PFSK-1 (cell line): Measurements from ENCODE around the gene SRP72.

Experiments
- FOXP2 ChIP-seq: optimal IDR thresholded peaks from 2 replicates; pipeline ENCODE3; 2011; ENCODE audit warnings: borderline replicate concordance, control low read depth, inconsistent platforms; ENCODE audit not compliant: insufficient read depth; ENCODE audit errors: extremely low read length, extremely low read depth
- POLR2AphosphoS5 ChIP-seq: IDR thresholded peaks from 2 replicates; pipeline ENCODE4 v1.6.1; 2012; ENCODE audit warnings: low read depth, mild to moderate bottlenecking, control low read depth, low read length, moderate library complexity
- SIN3A ChIP-seq: IDR thresholded peaks from 2 replicates; pipeline ENCODE4 v1.6.1; 2012; ENCODE audit warnings: mild to moderate bottlenecking, low read length, moderate library complexity, borderline replicate concordance; ENCODE audit not compliant: insufficient read depth
- TAF1 ChIP-seq: IDR thresholded peaks from 2 replicates; pipeline ENCODE4 v1.6.1; 2012; ENCODE audit warnings: low read length, control low read depth, borderline replicate concordance; ENCODE audit not compliant: insufficient read depth
- TF ChIP-seq, protein P1 (sequence below), 2 experiments: IDR thresholded peaks; 2 replicates each; pipeline versions ENCODE4 v1.6.1 to v1.8.0; 2011 to 2012; ENCODE audit warnings: low read depth in 2 of 2, low read length in 2 of 2, control low read depth in 1 of 2, inconsistent platforms in 1 of 2, mild to moderate bottlenecking in 1 of 2, moderate library complexity in 1 of 2; ENCODE audit not compliant: insufficient read depth in 1 of 2

The SRP72 gene

DNA sequence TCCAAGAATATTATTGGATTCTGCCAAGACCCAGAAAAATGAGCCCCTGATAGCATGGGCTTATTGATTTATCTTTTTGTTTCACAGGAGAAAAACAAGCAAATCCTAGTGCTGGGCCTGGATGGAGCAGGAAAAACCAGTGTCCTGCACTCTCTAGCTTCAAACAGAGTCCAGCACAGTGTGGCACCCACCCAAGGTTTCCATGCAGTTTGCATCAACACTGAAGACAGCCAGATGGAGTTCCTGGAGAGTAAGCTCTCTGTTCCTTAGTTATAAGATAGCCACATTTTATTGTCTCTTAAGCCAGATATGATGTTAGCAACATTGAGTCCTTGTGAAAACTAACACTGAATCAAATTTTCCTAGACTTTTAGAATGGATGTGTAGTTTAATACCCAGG lies 43.7 kb downstream of the SRP72 start:
- TF ChIP-seq FOXP2 (no peak), POLR2AphosphoS5 (no peak), TAF1 (no peak), SIN3A (no peak)
- TF ChIP-seq, protein P1, sequence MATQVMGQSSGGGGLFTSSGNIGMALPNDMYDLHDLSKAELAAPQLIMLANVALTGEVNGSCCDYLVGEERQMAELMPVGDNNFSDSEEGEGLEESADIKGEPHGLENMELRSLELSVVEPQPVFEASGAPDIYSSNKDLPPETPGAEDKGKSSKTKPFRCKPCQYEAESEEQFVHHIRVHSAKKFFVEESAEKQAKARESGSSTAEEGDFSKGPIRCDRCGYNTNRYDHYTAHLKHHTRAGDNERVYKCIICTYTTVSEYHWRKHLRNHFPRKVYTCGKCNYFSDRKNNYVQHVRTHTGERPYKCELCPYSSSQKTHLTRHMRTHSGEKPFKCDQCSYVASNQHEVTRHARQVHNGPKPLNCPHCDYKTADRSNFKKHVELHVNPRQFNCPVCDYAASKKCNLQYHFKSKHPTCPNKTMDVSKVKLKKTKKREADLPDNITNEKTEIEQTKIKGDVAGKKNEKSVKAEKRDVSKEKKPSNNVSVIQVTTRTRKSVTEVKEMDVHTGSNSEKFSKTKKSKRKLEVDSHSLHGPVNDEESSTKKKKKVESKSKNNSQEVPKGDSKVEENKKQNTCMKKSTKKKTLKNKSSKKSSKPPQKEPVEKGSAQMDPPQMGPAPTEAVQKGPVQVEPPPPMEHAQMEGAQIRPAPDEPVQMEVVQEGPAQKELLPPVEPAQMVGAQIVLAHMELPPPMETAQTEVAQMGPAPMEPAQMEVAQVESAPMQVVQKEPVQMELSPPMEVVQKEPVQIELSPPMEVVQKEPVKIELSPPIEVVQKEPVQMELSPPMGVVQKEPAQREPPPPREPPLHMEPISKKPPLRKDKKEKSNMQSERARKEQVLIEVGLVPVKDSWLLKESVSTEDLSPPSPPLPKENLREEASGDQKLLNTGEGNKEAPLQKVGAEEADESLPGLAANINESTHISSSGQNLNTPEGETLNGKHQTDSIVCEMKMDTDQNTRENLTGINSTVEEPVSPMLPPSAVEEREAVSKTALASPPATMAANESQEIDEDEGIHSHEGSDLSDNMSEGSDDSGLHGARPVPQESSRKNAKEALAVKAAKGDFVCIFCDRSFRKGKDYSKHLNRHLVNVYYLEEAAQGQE (IDR thresholded peaks at IDR 0.05; ENCODE audit: insufficient read depth in 1 of 2, low read depth in 2 of 2, low read length in 2 of 2): no peak

DNA sequence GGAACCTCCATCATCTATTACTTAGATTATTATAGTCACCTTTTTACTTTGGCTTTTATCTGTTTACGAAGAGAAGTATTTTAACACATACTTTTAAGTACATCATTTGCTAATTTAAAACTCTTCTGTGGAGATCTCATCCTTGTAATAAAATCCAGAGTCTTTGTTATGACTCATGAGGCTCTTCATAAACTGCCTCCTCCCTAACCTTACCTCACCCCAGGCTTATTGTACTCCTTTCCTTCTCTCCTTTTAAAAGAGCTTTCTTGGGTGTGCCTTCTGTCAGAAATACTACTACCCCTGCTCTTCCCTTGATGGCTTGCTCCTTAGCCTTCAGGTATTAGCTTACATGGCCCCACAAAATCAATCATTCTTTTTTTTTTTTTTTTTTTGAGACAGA lies 44.7 kb downstream of the SRP72 start:
- TF ChIP-seq FOXP2 (no peak), POLR2AphosphoS5 (no peak), SIN3A (no peak), TAF1 (no peak)
- TF ChIP-seq, protein P1 (IDR thresholded peaks at IDR 0.05; ENCODE audit: insufficient read depth in 1 of 2, low read depth in 2 of 2, low read length in 2 of 2): no peak

DNA sequence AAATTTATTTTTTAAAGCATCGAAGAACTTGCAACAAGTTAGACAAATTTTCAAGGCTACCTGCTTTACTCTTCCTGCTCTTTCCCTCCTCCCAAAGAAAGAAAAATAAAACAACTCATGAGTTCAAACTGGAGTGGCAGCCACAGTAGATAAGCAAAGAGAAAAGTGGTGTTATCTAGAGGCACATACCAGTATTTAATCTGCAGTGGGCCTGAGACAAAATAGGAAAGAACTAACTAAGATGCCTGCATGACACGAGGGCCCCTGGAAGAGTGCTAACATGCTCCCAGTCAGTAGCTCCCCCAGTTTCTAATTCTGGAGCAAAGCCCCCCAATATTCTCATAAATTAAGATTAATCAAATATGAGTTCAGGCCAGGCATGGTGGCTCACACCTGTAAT lies 46.1 kb downstream of the SRP72 start:
- TF ChIP-seq TAF1 (no peak), FOXP2 (no peak), SIN3A (no peak), POLR2AphosphoS5 (no peak)
- TF ChIP-seq, protein P1 (IDR thresholded peaks at IDR 0.05; ENCODE audit: insufficient read depth in 1 of 2, low read depth in 2 of 2, low read length in 2 of 2): no peak

DNA sequence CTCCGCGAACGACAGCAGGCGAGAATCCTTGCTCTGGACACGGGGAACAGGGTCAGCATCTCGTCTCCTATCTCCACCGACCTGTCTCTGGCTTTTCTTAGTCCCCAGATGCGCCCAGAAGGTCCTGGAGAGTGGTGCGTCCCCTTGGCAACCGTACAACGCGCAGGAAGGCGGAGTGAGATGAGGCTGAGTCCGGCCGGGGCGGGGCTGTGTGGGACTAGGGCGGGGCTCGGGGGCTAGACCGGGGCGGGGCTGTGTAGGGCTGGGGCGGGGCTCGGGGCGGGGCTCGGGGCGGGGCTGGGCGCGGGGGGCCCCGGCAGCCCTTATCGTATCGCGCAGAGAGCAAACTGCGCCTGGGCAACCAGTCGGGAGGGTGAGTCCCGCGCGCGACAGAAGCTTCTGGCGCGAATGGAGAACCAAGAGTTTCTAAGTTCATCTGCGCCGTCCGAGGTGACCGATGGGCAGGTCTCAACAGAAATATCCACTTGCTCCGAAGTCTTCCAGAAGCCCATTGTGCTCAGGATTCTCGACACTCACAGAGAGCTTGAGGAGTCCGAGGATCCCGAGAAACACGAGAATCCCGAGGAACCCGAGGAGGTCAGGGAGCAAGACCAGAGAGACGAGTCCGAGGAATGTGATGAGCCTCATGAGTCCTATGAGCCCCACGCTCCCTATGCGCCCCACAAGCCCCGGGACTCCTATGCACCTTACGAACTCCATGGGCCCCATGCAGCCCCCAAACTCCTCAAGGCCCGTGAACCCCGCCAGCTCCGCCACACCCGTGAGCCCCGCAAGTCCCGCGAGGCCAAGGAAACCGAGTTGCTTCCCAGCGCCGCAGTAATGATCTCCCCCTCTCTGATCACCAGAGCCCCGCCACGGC lies 63.1 kb downstream of the SRP72 start:
- TF ChIP-seq TAF1 (no peak), POLR2AphosphoS5 (peak; percentile 56; the same call in 1 of the 2 replicates)

DNA sequence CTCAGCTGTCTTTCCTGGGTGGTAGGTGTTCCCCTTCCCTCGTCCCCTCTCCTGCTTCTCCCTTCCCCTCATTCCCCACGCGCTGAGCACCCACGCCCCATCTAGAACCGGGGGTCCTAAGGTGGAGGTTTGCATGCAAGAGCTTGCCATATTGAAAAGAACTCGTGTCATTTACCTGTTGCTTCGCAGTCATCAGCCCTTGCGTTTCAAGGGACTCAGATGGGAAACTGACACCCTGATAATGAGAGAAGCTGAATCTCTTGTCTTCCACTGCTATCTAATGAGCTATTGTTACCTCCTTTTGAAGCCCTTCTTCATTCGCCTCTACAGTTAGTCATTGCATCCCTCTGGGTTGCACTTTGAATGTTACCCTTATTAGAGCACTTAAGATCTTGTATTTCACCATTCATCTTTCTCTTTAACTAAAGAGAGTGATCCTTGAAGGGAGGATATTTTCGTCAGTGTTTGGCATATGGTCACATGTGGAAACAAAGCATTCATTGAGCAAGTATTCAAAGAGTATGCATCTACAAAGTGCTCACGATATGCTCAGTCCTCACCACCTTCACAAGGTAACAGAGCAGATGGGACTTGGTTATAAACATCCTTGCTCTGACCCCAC lies 63.8 kb downstream of the SRP72 start:
- TF ChIP-seq, protein P1 (IDR thresholded peaks at IDR 0.05; ENCODE audit: insufficient read depth in 1 of 2, low read depth in 2 of 2, low read length in 2 of 2): no peak
- no peak for TF ChIP-seq POLR2AphosphoS5
- TF ChIP-seq TAF1: no peak
- no peak for TF ChIP-seq SIN3A
- no peak for TF ChIP-seq FOXP2
